Kasumi-1 (cell line): ENCODE measurements around the gene RNF187.
A peak's percentile ranks its signal among the peaks of the same experiment; 100 is the strongest.

ENCODE experiments used
- DNase-seq, 2 experiments: peaks; one replicate each; lab custom pipeline; 2025; lab: John Stamatoyannopoulos, UW

RNF187 gene

DNA sequence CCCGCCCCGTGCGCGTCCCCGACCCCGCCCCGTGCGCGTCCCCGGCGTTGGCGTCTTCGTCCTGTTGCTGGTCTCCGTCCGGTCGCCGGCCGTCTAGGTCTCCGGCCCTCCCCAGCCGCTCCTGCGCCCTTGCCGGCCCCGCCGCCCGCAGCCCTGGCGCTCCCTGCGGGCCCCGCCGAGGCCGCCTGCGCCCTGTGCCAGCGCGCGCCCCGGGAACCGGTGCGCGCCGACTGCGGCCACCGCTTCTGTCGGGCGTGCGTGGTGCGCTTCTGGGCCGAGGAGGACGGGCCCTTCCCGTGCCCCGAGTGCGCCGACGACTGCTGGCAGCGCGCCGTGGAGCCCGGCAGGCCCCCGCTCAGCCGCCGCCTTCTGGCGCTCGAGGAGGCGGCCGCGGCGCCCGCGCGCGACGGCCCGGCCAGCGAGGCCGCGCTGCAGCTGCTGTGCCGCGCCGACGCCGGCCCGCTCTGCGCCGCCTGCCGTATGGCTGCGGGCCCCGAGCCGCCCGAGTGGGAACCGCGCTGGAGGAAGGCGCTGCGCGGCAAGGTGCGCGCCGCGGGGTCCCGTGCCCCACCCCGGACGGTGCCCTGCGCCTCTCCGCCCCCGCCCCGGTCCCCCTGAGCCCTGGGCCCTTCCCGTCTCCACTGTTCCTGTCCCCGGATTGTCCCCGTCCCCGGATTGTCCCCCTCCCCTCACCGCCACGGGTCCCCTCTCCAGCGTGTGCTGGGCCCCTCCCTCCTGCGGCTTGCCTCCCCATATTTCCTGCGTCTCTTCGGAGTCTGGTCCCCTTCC lies at the start of gene RNF187:
RNF187 (plus strand) TSS at position 47 of the 789 bp plus-strand sequence.
- DNase-seq = peak; percentile 17 to 28

DNA sequence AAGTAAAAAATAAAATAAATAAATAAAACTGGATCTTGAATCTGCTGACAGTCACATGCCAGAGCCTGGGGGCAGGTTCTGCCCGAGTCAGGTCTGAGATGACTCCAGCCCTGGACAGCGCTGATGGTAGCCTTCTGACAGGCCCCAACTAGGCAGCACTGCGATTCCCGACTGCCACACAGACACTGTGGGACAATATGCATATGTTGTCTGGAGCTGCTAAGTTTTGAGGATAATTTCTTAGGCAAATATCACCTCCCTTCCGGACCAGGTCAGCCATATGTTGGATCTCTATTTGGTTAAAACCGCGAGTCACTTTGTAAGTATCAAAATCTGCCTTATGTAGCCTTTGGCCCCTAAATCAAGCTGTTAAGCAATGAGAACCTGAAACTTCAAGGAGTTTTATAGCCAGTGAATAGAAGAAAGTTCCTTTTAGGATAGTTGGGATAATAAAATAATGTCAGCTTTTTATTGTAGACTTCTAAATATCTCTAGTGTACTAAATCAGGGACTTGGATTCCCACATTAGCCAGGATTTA lies 49.7 kb upstream of the RNF187 start:
- no peak for DNase-seq

DNA sequence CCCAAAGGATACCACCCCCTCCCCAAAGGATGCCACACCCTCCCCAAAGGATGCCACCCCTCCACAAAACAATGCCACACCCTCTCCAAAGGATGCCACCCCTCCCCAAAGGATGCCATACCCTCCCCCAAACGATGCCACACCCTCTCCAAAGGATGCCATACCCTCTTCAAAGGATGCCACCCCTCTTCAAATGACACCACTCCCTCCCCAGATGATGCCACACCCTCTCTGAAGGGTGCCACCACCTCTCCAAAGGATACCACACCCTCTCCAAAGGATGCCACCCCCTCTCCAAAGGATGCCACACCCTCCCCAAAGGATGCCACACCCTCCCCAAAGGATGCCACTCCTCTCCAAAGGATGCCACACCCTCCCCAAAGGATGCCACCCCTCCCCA lies 48.9 kb upstream of the RNF187 start:
- no peak for DNase-seq

DNA sequence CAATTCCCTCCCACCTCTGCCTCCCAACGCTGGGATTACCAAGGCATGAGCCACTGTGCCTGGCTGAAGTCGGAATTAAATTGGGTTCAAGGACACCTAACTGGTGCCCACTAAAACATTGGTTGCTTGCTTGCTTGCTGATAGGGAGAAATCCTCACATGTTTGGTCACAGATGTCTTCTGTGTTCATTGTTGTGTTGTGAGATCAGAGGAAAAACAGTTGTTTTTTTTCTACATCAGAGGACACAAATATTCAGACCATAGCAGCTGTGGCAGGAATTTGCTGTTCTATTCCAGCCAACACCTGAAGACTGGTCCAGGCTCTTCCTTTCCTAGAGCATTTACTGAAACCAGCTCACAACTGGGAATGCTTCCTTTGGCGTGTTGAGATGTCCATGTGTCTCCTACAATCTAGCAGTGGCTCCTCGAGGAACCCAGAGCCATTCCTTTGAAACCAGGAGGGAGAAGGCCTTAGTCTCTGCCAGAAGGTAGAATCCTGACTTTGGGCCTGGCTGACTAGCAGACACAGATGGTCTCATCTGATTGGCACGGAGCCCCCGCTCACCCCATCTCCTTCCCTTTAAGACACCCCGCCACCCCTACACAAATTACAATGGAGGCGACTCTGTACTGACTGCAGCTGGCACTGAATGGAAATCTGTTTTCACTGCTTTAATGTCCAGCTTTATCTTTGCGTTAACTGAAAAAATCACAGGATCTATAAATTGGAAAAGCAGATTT lies 46.3 kb upstream of the RNF187 start:
- no peak for DNase-seq

DNA sequence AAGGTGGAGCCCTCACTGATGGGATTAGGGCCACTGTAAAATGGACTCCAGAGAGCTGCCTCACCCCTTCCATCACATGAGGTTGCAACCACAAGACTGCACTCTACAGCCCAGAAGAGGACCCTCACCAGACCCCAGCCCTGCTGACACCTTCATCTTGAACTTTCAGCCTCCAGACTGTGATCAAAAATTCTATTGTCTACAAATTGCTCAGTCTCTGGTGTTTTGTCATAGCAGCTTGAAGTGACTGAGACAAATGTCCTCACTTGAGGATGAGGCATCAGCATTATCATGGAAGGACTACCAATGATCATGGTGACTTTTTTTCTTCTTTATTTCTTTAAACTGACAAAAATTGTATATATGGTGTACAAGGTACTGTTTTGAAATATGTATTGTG lies 43.8 kb upstream of the RNF187 start:
- no peak for DNase-seq

DNA sequence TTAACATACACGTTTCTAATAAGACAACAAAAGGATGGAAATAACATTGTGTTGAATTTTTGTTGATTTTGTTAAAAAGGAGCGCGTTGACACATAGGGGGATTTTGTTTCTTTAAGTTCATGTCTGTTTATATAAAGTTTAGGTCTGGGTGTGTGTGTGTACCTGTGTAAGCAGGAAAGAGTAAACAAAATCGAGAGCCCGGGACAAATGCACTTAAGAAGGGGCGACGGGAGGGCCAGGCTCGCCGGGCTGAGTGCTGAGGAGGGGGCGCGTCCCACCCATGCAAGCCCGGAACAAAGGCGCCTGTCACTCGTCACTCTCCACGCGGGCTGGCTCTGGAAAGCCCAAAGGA lies 41.7 kb upstream of the RNF187 start:
- no peak for DNase-seq

DNA sequence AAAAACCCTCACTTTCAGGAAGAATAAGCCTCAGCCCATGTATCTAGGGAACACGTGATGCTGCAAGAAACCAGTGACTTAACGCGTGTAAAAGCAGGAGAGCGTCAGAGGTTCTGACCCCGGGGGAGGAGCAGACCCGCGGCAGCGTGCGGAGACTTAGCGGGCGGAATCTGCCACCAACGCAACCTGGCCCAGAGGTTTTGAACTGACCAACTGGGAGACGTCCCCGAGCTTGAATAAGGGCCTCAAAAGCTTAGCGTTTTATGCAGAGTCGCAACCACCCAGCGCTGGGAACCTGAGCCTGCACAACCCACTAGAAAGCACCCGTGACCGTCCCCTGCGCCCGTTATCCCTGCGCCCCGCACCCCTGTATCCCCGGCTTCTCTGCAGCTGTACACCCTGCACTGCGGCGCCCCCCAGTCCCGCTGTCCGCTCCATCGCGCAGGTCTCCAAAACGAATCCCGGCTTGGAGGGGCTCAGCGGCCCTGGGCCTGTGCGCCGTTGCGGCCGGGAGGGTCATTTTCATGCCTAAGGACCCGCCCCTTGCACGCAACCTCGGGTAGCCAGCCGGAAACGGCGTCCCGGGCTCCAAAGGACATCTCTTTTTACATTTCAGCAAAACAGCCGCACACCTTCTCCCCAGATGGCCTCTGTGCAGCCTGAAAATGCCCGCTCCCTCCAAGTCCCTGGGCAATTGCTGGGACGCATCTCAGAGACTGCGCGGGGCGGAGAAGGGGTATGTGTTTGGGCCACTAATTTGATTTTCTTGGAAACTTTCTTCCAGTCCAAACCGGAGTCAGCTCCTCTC lies 41.1 kb upstream of the RNF187 start:
- no peak for DNase-seq

DNA sequence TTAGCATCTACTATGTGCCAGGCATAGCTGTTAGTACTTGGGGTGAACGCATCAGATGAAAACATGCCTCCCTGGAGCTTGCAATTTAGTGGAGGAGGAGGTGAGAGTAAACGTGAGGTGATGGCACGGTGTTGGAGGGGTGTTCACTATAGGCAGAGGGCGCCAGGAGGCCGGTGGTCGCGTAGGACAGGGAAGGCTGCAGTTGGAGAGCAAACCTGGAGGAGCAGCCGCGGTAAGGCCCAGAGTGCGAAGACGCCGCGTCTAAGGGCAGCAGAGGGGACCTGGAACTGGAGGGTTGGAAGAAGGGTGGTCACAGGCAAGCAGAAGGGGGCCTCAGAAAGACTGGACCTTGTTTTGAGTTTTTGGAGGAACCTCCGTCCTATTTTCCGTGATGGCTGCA lies 40.3 kb upstream of the RNF187 start:
- no peak for DNase-seq

DNA sequence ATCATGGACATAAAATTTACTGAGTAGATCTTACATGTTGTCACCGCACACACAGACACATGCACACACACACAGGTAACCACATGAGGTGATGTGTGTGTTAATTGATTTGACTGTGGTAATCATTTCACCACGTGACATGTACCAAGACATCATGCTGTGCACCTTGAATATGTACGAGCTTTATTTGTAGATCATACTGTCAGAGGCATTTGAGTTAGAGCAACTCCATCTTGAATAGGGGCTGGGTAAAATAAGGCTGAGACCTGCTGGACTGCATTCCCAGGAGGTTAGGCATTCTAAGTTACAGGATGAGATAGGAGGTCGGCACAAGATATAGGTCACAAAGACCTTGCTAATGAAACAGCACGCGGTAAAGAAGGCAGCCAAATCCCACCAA lies 38.8 kb upstream of the RNF187 start:
- no peak for DNase-seq

DNA sequence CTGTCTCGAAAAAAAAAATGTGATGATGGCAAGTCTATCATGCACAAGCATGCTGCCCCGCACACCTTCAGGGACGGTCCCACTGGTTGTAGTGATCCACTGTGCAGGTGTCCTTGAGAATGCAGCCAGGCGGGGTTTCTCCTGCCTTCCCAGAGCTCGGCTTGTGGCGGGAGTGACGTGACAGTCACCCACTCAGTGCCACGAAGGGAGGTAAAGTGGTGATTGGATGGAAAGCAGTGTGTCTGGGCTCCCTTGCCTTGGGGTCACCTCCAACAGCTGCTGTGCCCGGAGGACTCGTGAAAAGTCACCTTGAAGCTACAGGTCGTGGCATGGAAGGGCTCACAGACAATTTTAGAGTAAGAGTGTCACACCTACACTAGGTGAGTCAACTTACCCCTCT lies 37.0 kb upstream of the RNF187 start:
- no peak for DNase-seq

DNA sequence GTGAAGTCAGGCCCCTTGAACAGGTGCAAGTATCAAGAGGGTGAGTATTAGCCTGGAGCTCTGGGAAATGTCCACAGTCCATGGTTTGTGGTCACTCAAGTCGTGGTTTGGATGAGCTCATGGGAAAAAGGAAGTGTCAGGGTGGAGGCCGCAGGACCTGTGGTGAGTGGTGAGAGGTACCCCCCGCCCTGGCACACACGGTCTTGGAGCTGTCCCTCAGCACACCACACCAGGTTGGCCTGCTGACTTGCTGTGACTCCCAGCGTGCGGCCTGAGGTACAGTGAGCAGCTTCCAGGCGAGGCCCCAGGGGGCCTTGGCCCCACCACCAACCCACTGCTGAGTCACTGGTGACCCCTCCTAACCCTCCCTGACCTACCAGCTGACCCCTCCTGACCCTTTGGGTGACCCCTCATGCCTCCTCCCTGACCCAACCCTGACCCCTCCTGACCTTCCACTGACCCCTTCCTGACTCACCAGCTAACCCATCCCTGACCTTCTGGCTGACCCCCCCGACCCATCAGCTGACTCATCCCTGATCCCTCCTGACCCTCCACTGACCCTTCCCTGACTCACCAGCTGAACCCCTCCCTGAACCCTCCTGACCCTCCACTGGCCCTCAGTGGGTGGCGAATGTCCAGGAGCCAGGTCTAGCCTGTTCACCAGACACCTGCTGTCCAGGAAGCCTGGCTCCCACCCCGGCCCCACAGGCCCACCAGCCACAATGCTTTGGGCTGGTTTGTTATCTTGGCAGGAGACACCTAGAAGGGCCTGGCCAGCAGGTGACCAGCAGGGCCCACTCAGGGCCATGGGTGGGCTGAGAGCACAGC lies 34.8 kb upstream of the RNF187 start:
- DNase-seq = no peak

DNA sequence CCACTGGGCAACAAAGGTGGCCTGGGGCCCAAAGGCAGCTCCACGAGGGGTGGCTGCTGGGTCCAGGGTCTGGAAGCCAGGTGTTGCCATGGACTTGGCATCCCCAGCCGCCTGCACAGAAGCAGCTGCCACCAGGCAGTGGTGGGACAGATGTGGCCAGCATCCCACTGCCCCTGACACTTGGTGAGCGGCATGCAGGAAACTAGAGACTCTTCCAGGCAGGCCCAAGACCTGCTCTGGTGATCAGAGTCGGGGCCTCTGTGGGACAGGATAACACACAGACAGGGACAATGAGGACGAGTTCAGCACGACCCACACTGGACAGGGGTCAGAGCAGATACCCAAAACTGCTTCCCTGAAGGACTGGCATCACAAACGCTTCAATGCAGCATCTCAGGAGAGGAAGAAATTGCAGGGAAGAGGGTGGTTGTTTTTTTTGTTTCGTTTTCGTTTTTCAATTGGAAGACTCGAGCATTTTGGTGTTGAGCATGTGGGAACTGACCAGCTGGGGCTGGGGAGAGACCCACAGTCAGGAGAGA lies 34.1 kb upstream of the RNF187 start:
- DNase-seq = no peak

DNA sequence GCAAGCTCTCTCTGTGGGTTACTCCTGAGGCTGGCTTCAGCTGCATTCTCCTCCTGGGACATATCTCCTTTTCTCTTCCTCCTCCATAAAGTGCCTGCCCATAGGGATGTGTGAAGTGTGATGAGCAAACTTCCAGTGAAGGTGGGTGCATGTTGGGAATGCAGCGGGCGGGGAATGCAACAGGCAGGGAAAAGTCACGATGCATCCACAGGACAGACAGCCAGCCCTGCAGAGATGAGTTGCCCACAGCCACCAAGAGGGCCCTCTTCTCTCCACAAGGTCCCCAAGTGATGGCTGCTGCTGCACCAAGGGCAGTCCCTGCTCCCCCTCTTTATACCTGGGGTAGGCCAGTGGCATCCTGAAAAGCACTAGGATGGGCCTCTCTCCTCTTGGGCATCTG lies 33.6 kb upstream of the RNF187 start:
- DNase-seq = no peak

DNA sequence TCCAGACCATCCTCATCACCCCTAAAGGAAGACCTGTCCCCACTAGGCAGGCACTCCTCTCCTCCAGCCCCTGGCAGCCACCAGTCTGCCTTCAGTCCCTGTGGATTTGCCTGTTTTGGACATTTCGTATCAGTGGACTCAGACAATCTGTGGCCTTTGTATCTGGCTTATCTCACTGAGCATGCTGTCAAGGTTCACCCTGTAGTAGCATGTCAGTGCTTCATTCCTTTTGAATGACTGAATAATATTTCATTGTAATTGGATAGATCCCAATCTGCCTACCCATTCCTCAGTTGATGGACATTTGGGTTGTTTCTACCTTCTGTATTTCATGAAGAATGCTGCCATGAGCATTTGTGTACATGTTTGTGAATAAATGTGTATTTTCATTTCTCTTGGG lies 32.9 kb upstream of the RNF187 start:
- DNase-seq = no peak

DNA sequence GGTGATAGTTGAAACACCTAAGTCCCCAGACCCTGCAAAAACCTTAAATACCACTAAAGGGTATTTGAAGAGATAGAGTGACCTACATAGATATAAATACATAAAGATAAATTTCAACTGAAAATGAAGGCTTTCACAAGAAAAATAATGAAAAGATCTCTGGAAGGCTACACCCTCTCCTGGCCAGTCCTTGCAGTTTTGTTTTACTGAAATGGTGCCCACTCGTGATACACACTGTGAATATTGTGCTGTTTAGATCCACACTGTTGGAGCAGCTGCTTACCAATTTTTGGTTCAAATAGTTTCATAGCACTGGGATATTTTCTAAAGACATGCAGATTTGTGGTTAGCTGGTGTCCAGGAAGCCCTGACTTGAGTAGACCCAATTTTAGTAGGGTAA lies 31.5 kb upstream of the RNF187 start:
- no peak for DNase-seq

DNA sequence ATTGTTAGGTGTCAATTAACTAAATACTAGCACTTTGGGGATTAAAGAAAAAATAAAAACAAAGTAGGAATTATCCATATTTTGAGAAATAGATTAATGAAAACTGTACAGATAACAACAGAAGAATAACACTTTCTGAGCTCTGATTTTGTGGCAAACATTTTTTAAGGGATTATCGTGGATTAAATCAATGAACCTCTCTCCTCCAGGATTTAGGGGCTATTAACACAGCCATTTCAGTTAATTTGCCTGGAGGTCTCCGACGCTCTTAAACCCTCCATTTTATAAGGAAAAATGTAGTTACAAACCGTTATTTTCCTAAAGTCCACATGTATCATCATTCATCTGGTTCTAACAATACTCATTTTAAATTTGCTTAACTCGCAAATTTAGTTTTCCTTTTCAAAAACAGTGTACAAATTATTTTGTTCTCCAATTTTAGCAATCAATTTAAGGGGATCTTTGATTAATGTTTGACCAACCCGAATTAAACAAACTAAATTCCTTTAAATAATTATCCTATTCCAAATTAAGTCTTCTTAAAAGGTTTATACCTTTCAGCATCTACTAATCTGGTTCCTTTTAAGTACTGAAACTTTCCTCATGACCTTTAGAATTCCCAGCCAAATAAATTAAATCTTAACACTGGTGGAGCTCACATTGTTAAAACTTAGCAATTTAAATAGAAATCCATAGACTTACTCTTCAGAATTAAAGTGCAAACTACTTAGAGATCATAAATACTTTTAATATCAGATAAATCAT lies 30.7 kb upstream of the RNF187 start:
- no peak for DNase-seq

DNA sequence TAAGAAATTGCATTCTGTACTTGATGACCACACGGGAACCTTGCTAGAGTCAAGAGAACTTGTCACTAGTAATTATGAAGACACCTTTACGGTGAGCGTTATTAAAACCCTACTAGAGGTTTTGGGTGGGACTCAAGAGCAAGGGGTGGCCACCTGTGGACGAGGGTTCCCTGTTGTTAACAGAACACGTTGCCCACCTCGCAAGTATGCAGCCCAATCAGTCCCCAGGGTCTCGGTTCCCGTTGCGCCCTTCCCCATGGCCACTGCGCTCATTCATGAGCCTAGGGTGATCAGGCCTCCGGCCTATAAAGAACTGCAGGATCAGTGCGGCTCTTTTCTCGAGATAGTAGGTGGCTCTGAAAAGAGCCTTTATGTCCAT lies 30.2 kb upstream of the RNF187 start:
- no peak for DNase-seq

DNA sequence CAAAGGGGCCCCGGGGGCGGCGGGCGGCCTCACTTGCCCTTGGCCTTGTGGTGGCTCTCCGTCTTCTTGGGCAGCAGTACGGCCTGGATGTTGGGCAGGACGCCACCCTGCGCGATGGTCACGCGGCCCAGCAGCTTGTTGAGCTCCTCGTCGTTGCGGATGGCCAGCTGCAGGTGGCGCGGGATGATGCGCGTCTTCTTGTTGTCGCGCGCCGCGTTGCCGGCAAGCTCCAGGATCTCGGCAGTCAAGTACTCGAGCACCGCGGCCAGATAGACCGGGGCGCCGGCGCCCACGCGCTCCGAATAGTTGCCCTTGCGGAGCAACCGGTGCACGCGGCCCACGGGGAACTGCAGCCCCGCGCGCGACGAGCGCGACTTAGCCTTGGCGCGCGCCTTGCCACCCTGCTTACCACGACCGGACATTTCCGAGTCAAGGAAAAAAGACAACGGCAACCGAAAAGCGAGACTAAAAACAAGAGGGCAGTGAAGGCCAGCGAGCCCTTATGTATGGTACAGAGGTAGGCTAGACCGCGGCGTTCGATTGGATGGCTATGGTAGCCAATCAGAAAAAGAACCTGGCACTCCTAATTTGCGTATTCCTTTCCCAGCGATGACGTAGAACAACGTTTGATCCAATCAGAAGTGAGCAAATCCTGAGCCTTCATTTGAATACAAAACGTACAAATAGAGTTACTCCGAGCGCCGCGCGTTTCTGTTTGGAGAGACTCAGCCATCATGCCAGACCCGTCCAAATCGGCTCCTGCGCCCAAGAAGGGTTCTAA lies 29.6 kb upstream of the RNF187 start:
- DNase-seq = no peak

DNA sequence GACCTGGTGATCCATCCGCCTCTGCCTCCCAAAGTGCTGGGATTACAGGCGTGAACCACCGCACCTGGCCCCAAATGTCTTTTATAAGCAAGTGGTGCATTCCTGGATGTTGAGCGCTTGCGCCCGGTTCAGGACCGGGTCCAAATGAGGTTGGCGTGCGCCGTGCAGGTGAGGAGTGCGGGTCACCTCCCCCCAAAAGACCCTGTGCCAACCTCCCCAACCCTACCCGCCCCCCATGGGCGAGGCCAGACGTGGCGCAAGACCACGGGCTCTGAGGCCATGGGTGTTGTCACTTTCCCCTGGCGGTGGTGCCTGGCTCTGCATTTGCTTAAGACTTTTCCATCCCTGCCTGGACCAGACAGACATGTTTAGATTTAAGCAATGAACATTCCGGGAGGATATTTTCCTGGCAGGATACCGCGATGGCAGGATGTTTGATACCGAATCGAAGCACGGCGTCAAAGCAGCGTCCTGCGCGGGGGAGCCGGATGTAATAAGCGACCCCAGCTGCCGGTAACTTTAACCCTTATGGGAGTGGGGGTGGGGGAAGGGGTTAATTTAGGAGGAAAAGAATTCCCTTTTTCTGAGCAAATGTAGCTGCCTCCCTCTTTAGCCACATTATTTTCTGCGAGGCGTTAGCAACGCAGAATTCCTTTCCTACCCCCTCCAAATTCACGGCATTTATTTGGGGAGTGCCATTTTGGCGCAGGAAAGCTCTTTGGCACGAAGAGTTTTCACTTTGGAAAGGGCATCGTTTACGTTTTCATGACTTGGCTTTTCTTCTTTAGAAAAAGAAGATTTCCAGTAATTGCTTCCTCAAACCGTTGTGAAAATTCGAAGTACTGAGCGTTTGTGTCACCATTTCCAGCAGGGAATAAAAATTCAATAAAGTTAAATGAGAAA lies 27.8 kb upstream of the RNF187 start:
- no peak for DNase-seq
